ENCODE data around the gene ARMC9. TPM values are rescaled to one million over a fixed set of nuclear protein-coding genes. Genes with fewer than 3 reads are reported as not detected.
"Not testable (repeated sequence)": the region's sequence is repeated elsewhere in the genome, so short reads cannot be mapped to it uniquely, and the experiment has no call there.

The ARMC9 gene
- polyA plus RNA-seq, 4 donors: 0.67 to 10.6 (median 3.5) TPM

DNA sequence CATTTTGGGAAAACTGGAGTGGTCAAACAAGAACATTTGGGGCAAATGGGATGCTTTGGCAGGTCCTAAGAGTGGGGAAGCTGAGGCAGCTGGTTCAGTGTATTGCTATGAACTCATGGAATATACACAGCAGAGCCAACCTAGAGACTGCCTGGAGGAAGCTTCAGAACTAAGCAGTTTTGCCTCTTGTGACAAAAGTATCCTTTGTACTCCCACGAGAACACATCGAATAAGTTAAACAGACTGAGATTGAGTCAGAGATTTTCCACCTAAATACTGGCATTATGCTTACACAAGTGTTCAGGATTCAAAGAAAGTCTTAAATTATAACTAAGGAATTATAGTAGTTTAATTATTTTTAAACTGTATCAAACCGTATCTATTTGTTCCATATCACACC is 5.2 kb upstream of the ARMC9 start:
- Histone ChIP-seq H3K27me3 (ENCODE audit: control insufficient read depth in 3 of 3, insufficient read depth in 3 of 3, low read length in 3 of 3) (peaks cover 0 to 3% (median 0%) of the 10 kb centered on the region in 3 donors), H3K27ac (ENCODE audit: low read depth in 1 of 3, low read length in 2 of 3) (no peak overlapping the region)
- no peak for FAIRE-seq

DNA sequence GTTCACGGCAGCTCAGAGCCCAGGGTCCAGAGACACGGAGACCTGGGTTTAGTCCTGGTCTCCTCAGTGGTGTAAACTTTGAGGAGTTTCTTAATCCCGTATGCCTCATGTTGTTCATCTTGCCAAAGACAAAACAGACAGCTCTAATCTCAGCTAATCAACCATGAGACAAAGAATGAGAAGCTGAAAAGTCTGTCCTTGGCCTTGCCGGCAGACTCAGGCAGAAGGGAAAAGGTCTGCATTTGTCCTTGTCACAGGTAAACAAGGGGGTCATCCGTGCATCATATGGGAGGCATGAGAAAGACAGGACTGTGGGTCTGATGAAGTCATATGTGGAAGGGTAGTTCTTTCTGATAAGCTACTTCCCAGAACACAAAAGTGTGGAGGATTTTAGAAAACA is 1.8 kb upstream of the ARMC9 start:
- H3K36me3 ChIP-seq (ENCODE audit: control insufficient read depth in 3 of 3, insufficient read depth in 2 of 3, low read depth in 1 of 3, low read length in 3 of 3): no peaks in the 10 kb centered on the region
- H3K4me3 ChIP-seq (ENCODE audit: low read depth in 1 of 3, low read length in 3 of 3): no peak overlapping the region
- peaks cover 0 to 12% (median 2%) of the 10 kb centered on the region in 3 donors for H3K4me1 ChIP-seq (ENCODE audit: control insufficient read depth in 3 of 3, insufficient read depth in 2 of 3, low read depth in 1 of 3, low read length in 2 of 3)
- no peaks in the 10 kb centered on the region for H3K27me3 ChIP-seq (ENCODE audit: control insufficient read depth in 3 of 3, insufficient read depth in 3 of 3, low read length in 3 of 3)
- FAIRE-seq (no peak), DNase-seq (no peak)
- no peak overlapping the region for H3K27ac ChIP-seq (ENCODE audit: low read depth in 1 of 3, low read length in 2 of 3)
- H3K9me3 ChIP-seq (ENCODE audit: control insufficient read depth in 2 of 2, insufficient read depth in 1 of 2, low read depth in 1 of 2, low read length in 1 of 2): no peaks in the 10 kb centered on the region
- 85 to 92% (median 87%) methylated on average over 5 of the region's 5 CpGs for WGBS, 3 donors

More for the DNA sequence above, 5.2 kb upstream of the ARMC9 start:
- H3K36me3 ChIP-seq (ENCODE audit: control insufficient read depth in 3 of 3, insufficient read depth in 2 of 3, low read depth in 1 of 3, low read length in 3 of 3): no peaks in the 10 kb centered on the region
- H3K4me3 ChIP-seq (ENCODE audit: low read depth in 1 of 3, low read length in 3 of 3): no peak overlapping the region
- H3K4me1 ChIP-seq (ENCODE audit: control insufficient read depth in 3 of 3, insufficient read depth in 2 of 3, low read depth in 1 of 3, low read length in 2 of 3): peaks cover 0 to 14% (median 0%) of the 10 kb centered on the region in 3 donors
- 83 to 95% (median 88%) methylated on average over 3 of the region's 3 CpGs for WGBS, 3 donors
- no peaks in the 10 kb centered on the region for H3K9me3 ChIP-seq (ENCODE audit: control insufficient read depth in 2 of 2, insufficient read depth in 1 of 2, low read depth in 1 of 2, low read length in 1 of 2)
- DNase-seq: no peak

DNA sequence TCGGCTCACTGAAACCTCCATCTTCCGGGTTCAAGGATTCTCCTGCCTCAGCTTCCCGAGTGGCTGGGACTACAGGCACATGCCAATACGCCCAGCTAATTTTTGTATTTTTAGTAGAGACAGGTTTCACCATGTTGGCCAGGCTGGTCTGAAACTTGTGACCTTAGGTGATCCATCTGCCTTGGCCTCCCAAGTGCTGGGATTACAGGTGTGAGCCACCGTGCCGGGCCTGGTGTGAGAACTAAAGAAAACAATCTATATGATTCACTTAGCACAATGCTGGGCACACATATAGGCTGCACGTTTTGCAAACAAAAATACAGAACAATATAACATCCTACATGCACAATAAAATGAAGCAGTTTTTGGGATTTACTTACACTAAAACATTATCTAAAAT is 1.2 kb upstream of the ARMC9 start:
- H3K4me3 ChIP-seq (ENCODE audit: low read depth in 1 of 3, low read length in 3 of 3); H3K9me3 ChIP-seq (ENCODE audit: control insufficient read depth in 2 of 2, insufficient read depth in 1 of 2, low read depth in 1 of 2, low read length in 1 of 2); FAIRE-seq; H3K27ac ChIP-seq (ENCODE audit: low read depth in 1 of 3, low read length in 2 of 3); H3K4me1 ChIP-seq (ENCODE audit: control insufficient read depth in 3 of 3, insufficient read depth in 2 of 3, low read depth in 1 of 3, low read length in 2 of 3); DNase-seq; H3K36me3 ChIP-seq (ENCODE audit: control insufficient read depth in 3 of 3, insufficient read depth in 2 of 3, low read depth in 1 of 3, low read length in 3 of 3); H3K27me3 ChIP-seq (ENCODE audit: control insufficient read depth in 3 of 3, insufficient read depth in 3 of 3, low read length in 3 of 3): not testable (repeated sequence)
- 88 to 91% (median 89%) methylated on average over 7 of the region's 7 CpGs for WGBS, 3 donors

- H3K27me3 ChIP-seq (ENCODE audit: control insufficient read depth in 3 of 3, insufficient read depth in 3 of 3, low read length in 3 of 3): no peaks in the 10 kb centered on the region
- FAIRE-seq: no peak
- no peak for DNase-seq
These were observed 633 bp upstream of the ARMC9 start for GRCh38 chr2:231197706-231198290.

GRCh38 chr2:231199219-231199618 is 788 bp downstream of the ARMC9 start:
- WGBS, 3 donors: 44 to 50% (median 47%) methylated on average over 5 of the region's 5 CpGs
- Histone ChIP-seq H3K9me3 (ENCODE audit: control insufficient read depth in 2 of 2, insufficient read depth in 1 of 2, low read depth in 1 of 2, low read length in 1 of 2) (no peaks in the 10 kb centered on the region), H3K4me3 (ENCODE audit: low read depth in 1 of 3, low read length in 3 of 3) (peak overlapping the region in 1 of 3 donors; percentile 84), H3K4me1 (ENCODE audit: control insufficient read depth in 3 of 3, insufficient read depth in 2 of 3, low read depth in 1 of 3, low read length in 2 of 3) (peaks cover 0 to 8% (median 2%) of the 10 kb centered on the region in 3 donors), H3K27ac (ENCODE audit: low read depth in 1 of 3, low read length in 2 of 3) (peak overlapping the region in 1 of 3 donors; percentile 53), H3K27me3 (ENCODE audit: control insufficient read depth in 3 of 3, insufficient read depth in 3 of 3, low read length in 3 of 3) (no peaks in the 10 kb centered on the region), H3K36me3 (ENCODE audit: control insufficient read depth in 3 of 3, insufficient read depth in 2 of 3, low read depth in 1 of 3, low read length in 3 of 3) (peaks cover 0 to 6% (median 0%) of the 10 kb centered on the region in 3 donors)
- no peak for FAIRE-seq
- DNase-seq: no peak

More at GRCh38 chr2:231197706-231198290, 633 bp upstream of the ARMC9 start:
- Histone ChIP-seq H3K9me3 (ENCODE audit: control insufficient read depth in 2 of 2, insufficient read depth in 1 of 2, low read depth in 1 of 2, low read length in 1 of 2) (no peaks in the 10 kb centered on the region), H3K27ac (ENCODE audit: low read depth in 1 of 3, low read length in 2 of 3) (peak overlapping the region in 2 of 3 donors; percentile 22 to 71), H3K36me3 (ENCODE audit: control insufficient read depth in 3 of 3, insufficient read depth in 2 of 3, low read depth in 1 of 3, low read length in 3 of 3) (peaks cover 0 to 2% (median 0%) of the 10 kb centered on the region in 3 donors), H3K4me1 (ENCODE audit: control insufficient read depth in 3 of 3, insufficient read depth in 2 of 3, low read depth in 1 of 3, low read length in 2 of 3) (peaks cover 0 to 8% (median 2%) of the 10 kb centered on the region in 3 donors), H3K4me3 (ENCODE audit: low read depth in 1 of 3, low read length in 3 of 3) (peak overlapping the region; percentile 60 to 84 (median 64))
- 17 to 25% (median 21%) methylated on average over 10 to 11 of the region's 11 CpGs for WGBS, 3 donors

- DNase-seq (no peak), FAIRE-seq (no peak)
These were observed 2.5 kb downstream of the ARMC9 start for GRCh38 chr2:231200805-231201474.

GRCh38 chr2:231201475-231201814 is 3.0 kb downstream of the ARMC9 start:
- Histone ChIP-seq H3K4me1 (ENCODE audit: control insufficient read depth in 3 of 3, insufficient read depth in 2 of 3, low read depth in 1 of 3, low read length in 2 of 3) (peaks cover 0 to 8% (median 2%) of the 10 kb centered on the region in 3 donors), H3K36me3 (ENCODE audit: control insufficient read depth in 3 of 3, insufficient read depth in 2 of 3, low read depth in 1 of 3, low read length in 3 of 3) (peaks cover 0 to 8% (median 0%) of the 10 kb centered on the region in 3 donors), H3K27me3 (ENCODE audit: control insufficient read depth in 3 of 3, insufficient read depth in 3 of 3, low read length in 3 of 3) (no peaks in the 10 kb centered on the region), H3K4me3 (ENCODE audit: low read depth in 1 of 3, low read length in 3 of 3) (no peak overlapping the region), H3K27ac (ENCODE audit: low read depth in 1 of 3, low read length in 2 of 3) (no peak overlapping the region), H3K9me3 (ENCODE audit: control insufficient read depth in 2 of 2, insufficient read depth in 1 of 2, low read depth in 1 of 2, low read length in 1 of 2) (no peaks in the 10 kb centered on the region)
- DNase-seq (no peak), FAIRE-seq (no peak)
- WGBS, 3 donors: 80 to 87% (median 81%) methylated on average over 4 of the region's 4 CpGs

More at GRCh38 chr2:231200805-231201474, 2.5 kb downstream of the ARMC9 start:
- H3K36me3 ChIP-seq (ENCODE audit: control insufficient read depth in 3 of 3, insufficient read depth in 2 of 3, low read depth in 1 of 3, low read length in 3 of 3): peaks cover 0 to 8% (median 0%) of the 10 kb centered on the region in 3 donors
- WGBS, 3 donors: 82 to 87% (median 86%) methylated on average over 3 of the region's 3 CpGs
- no peak overlapping the region for H3K27ac ChIP-seq (ENCODE audit: low read depth in 1 of 3, low read length in 2 of 3)
- H3K4me1 ChIP-seq (ENCODE audit: control insufficient read depth in 3 of 3, insufficient read depth in 2 of 3, low read depth in 1 of 3, low read length in 2 of 3): peaks cover 0 to 8% (median 2%) of the 10 kb centered on the region in 3 donors
- H3K27me3 ChIP-seq (ENCODE audit: control insufficient read depth in 3 of 3, insufficient read depth in 3 of 3, low read length in 3 of 3): no peaks in the 10 kb centered on the region
- H3K4me3 ChIP-seq (ENCODE audit: low read depth in 1 of 3, low read length in 3 of 3): no peak overlapping the region
- no peaks in the 10 kb centered on the region for H3K9me3 ChIP-seq (ENCODE audit: control insufficient read depth in 2 of 2, insufficient read depth in 1 of 2, low read depth in 1 of 2, low read length in 1 of 2)

DNA sequence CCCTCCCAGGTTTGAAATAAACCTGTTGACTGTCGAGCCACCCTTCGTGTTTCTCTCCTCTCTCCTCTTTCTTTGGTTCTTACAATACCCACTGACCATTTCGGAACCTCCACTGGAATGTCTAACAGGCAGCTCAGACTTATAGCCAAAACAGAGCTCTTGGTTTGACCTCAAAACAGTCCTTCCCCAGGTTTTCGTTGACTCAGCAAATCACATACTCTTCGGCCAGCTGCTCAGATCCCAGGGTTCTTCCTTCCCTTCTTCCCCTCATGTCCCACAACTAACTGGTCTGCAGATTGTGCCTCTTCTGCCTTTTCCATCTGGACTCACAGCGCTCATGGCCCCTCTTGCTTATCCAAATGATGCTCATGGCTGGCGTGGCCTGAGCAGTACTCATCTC is 4.7 kb downstream of the ARMC9 start:
- no peak for FAIRE-seq
- WGBS, 3 donors: 91 to 97% (median 94%) methylated on average over 7 of the region's 7 CpGs
- no peak overlapping the region for H3K4me3 ChIP-seq (ENCODE audit: low read depth in 1 of 3, low read length in 3 of 3)

More for the DNA sequence above, 4.7 kb downstream of the ARMC9 start:
- Histone ChIP-seq H3K4me1 (ENCODE audit: control insufficient read depth in 3 of 3, insufficient read depth in 2 of 3, low read depth in 1 of 3, low read length in 2 of 3) (peaks cover 0 to 5% (median 2%) of the 10 kb centered on the region in 3 donors), H3K9me3 (ENCODE audit: control insufficient read depth in 2 of 2, insufficient read depth in 1 of 2, low read depth in 1 of 2, low read length in 1 of 2) (no peaks in the 10 kb centered on the region), H3K27me3 (ENCODE audit: control insufficient read depth in 3 of 3, insufficient read depth in 3 of 3, low read length in 3 of 3) (no peaks in the 10 kb centered on the region), H3K27ac (ENCODE audit: low read depth in 1 of 3, low read length in 2 of 3) (no peak overlapping the region), H3K36me3 (ENCODE audit: control insufficient read depth in 3 of 3, insufficient read depth in 2 of 3, low read depth in 1 of 3, low read length in 3 of 3) (peaks cover 0 to 10% (median 0%) of the 10 kb centered on the region in 3 donors)
- DNase-seq: no peak
